ENCODE results near the gene PROB1. TPM values are rescaled to one million over a fixed set of nuclear protein-coding genes. Genes with fewer than 3 reads are reported as not detected.

Gene PROB1
- total and polyA plus RNA-seq, 2 of the 13 experiments (the other 11 are each of a cell fraction or from before 2014, with no cell fraction given) = 0.69 to 1.1 TPM

DNA sequence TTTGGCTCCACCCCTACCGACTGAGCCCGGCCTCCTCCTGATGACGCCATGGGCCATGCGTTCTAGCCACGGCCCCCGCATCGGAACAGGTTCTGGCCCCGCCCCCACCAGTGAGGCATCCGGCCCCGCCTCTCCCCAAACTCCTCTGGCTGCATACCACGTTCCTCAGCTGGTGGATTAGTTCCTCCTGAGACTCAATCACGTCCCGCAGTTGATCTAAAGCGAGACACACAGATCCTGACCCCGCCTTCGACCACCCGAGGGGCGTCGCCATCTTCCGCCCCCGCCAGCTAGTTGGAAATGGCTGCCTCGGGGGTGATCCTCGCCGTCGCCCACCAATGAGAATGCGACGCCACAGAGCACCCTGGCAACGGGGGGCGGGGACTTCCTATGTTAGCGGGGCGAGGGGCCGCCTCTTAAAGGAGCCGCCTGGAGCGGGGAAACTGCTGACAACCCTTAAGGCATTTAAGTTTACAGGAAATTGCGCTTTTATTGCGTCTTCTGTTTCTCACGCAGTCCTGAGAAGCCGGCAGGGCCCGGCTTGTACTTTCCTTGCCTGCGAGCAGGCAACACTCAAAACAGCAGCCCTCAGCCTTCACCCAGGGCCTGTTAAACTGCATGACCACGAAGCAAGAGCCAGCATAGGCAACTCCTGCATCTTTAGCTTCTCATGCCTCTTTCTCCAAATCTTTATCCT, 9.0 kb upstream of the PROB1 start, which contains the start of gene SPATA24 (continued):
- TF ChIP-seq CEBPB (IDR thresholded peaks at IDR 0.05; ENCODE audit: borderline replicate concordance, low read depth, low read length) = no peak
- 0 out of 2 replicates have a peak, but pooled peaks have one; percentile 26 for TF ChIP-seq NKX3-1 (CRISPR knock-in tag; IDR thresholded peaks at IDR 0.05)
- TF ChIP-seq SOX5 (CRISPR knock-in tag; IDR thresholded peaks at IDR 0.05; ENCODE audit: borderline replicate concordance) = no peak
- no peak for TF ChIP-seq RAD51 (IDR thresholded peaks at IDR 0.05; ENCODE audit: borderline replicate concordance)
- no peak for TF ChIP-seq ATF7 (IDR thresholded peaks at IDR 0.05)
- no peak; the same call in 1 of the 2 replicates for TF ChIP-seq ATF7 (CRISPR knock-in tag; IDR thresholded peaks at IDR 0.05)
- TF ChIP-seq CCDC6 (CRISPR knock-in tag; IDR thresholded peaks at IDR 0.05) = peak; percentile 73
- TF ChIP-seq RXRB (CRISPR knock-in tag; IDR thresholded peaks at IDR 0.05; ENCODE audit: borderline replicate concordance) = no peak
- TF ChIP-seq, protein P1, sequence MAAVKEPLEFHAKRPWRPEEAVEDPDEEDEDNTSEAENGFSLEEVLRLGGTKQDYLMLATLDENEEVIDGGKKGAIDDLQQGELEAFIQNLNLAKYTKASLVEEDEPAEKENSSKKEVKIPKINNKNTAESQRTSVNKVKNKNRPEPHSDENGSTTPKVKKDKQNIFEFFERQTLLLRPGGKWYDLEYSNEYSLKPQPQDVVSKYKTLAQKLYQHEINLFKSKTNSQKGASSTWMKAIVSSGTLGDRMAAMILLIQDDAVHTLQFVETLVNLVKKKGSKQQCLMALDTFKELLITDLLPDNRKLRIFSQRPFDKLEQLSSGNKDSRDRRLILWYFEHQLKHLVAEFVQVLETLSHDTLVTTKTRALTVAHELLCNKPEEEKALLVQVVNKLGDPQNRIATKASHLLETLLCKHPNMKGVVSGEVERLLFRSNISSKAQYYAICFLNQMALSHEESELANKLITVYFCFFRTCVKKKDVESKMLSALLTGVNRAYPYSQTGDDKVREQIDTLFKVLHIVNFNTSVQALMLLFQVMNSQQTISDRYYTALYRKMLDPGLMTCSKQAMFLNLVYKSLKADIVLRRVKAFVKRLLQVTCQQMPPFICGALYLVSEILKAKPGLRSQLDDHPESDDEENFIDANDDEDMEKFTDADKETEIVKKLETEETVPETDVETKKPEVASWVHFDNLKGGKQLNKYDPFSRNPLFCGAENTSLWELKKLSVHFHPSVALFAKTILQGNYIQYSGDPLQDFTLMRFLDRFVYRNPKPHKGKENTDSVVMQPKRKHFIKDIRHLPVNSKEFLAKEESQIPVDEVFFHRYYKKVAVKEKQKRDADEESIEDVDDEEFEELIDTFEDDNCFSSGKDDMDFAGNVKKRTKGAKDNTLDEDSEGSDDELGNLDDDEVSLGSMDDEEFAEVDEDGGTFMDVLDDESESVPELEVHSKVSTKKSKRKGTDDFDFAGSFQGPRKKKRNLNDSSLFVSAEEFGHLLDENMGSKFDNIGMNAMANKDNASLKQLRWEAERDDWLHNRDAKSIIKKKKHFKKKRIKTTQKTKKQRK (IDR thresholded peaks at IDR 0.05; ENCODE audit: low read length) = no peak
- TF ChIP-seq, protein P2, sequence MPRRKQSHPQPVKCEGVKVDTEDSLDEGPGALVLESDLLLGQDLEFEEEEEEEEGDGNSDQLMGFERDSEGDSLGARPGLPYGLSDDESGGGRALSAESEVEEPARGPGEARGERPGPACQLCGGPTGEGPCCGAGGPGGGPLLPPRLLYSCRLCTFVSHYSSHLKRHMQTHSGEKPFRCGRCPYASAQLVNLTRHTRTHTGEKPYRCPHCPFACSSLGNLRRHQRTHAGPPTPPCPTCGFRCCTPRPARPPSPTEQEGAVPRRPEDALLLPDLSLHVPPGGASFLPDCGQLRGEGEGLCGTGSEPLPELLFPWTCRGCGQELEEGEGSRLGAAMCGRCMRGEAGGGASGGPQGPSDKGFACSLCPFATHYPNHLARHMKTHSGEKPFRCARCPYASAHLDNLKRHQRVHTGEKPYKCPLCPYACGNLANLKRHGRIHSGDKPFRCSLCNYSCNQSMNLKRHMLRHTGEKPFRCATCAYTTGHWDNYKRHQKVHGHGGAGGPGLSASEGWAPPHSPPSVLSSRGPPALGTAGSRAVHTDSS (CRISPR knock-in tag; conservative IDR thresholded peaks at IDR 0.05) = no peak
- TF ChIP-seq SIN3B (IDR thresholded peaks at IDR 0.05; ENCODE audit: low read length) = no peak
- TF ChIP-seq, protein P3, sequence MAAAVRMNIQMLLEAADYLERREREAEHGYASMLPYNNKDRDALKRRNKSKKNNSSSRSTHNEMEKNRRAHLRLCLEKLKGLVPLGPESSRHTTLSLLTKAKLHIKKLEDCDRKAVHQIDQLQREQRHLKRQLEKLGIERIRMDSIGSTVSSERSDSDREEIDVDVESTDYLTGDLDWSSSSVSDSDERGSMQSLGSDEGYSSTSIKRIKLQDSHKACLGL (CRISPR knock-in tag; IDR thresholded peaks at IDR 0.05) = peak; percentile 77; the same call in 1 of the 2 replicates
- peak; percentile 52; the same call in 1 of the 2 replicates for TF ChIP-seq SMAD1 (CRISPR knock-in tag; IDR thresholded peaks at IDR 0.05; ENCODE audit: borderline replicate concordance, low read depth)
- TF ChIP-seq, protein P4, sequence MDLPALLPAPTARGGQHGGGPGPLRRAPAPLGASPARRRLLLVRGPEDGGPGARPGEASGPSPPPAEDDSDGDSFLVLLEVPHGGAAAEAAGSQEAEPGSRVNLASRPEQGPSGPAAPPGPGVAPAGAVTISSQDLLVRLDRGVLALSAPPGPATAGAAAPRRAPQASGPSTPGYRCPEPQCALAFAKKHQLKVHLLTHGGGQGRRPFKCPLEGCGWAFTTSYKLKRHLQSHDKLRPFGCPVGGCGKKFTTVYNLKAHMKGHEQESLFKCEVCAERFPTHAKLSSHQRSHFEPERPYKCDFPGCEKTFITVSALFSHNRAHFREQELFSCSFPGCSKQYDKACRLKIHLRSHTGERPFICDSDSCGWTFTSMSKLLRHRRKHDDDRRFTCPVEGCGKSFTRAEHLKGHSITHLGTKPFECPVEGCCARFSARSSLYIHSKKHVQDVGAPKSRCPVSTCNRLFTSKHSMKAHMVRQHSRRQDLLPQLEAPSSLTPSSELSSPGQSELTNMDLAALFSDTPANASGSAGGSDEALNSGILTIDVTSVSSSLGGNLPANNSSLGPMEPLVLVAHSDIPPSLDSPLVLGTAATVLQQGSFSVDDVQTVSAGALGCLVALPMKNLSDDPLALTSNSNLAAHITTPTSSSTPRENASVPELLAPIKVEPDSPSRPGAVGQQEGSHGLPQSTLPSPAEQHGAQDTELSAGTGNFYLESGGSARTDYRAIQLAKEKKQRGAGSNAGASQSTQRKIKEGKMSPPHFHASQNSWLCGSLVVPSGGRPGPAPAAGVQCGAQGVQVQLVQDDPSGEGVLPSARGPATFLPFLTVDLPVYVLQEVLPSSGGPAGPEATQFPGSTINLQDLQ (CRISPR knock-in tag; IDR thresholded peaks at IDR 0.05) = no peak
- TF ChIP-seq, protein P5, sequence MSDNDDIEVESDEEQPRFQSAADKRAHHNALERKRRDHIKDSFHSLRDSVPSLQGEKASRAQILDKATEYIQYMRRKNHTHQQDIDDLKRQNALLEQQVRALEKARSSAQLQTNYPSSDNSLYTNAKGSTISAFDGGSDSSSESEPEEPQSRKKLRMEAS (IDR thresholded peaks at IDR 0.05) = peak; percentile 63; the same call in 1 of the 2 replicates
- TF ChIP-seq, protein P6, sequence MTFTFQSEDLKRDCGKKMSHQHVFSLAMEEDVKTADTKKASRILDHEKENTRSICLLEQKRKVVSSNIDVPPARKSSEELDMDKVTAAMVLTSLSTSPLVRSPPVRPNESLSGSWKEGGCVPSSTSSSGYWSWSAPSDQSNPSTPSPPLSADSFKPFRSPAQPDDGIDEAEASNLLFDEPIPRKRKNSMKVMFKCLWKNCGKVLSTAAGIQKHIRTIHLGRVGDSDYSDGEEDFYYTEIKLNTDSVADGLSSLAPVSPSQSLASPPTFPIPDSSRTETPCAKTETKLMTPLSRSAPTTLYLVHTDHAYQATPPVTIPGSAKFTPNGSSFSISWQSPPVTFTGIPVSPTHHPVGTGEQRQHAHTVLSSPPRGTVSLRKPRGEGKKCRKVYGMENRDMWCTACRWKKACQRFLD (CRISPR knock-in tag; IDR thresholded peaks at IDR 0.05; ENCODE audit: borderline replicate concordance) = no peak
- no peak for TF ChIP-seq ZC3H13 (CRISPR knock-in tag; IDR thresholded peaks at IDR 0.05)
- TF ChIP-seq ZNF883 (CRISPR knock-in tag; IDR thresholded peaks at IDR 0.05; ENCODE audit: not compliant biosample characterization) = peak; percentile 84
